ENCODE data around the gene PI3. TPM values are rescaled to one million over a fixed set of nuclear protein-coding genes. Genes with fewer than 3 reads are reported as not detected.

PI3 gene
- total and polyA plus RNA-seq, 8 donors, result 0.25 to 165 (median 1.4) TPM; not detected in 5

GRCh38 chr20:45193331-45193730, 18.6 kb downstream of the PI3 start:
- Histone ChIP-seq H3K4me1 (no peaks in the 10 kb centered on the region), H3K27me3 (no peaks in the 10 kb centered on the region), H3K36me3 (no peaks in the 10 kb centered on the region), H3K4me3 (no peak overlapping the region), H3K27ac (no peak overlapping the region), H3K9me3 (no peaks in the 10 kb centered on the region)
- no peak for TF ChIP-seq CTCF (IDR thresholded peaks at IDR 0.05)
- intact Hi-C loops (cut with DNase I), result no loop called here
- DNase-seq (no peak), ATAC-seq (no peak)

DNA sequence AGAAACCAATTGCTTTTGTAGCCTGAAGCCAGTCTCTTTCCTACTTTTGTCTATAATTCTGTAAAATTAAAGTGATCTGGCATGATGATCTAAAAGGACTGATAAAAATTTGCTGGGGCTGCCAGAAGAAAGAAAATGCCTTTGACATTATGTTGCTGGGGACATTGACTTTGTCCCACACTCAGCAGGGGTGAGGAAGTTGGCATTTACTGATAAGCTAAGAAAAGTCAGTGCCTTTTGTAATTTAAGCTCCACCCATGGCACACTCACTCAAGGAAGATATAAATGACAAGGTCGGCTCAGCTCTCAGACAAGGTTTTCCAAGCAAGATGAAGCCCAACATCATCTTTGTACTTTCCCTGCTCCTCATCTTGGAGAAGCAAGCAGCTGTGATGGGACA, 32.0 kb downstream of the PI3 start, which contains the start of gene SEMG1:
SEMG1 (plus strand) TSS at position 309 of the 400 bp plus-strand sequence; CDS start at position 330, 21 bp downstream.
- H3K36me3 ChIP-seq, result no peaks in the 10 kb centered on the region
- peaks cover 0 to 2% of the 10 kb centered on the region in 2 donors for H3K9me3 ChIP-seq
- H3K4me3 ChIP-seq, result no peak within 1 kb of the TSS
- TF ChIP-seq CTCF (IDR thresholded peaks at IDR 0.05), result no peak
- no peak for ATAC-seq
- DNase-seq, result no peak
- intact Hi-C loops (cut with DNase I), result no loop called here
- no peaks in the 10 kb centered on the region for H3K4me1 ChIP-seq
- H3K27me3 ChIP-seq, result peaks cover 0 to 14% of the 10 kb centered on the region in 2 donors
- H3K27ac ChIP-seq, result no peak within 1 kb of the TSS

GRCh38 chr20:45209924-45210323, 35.2 kb downstream of the PI3 start:
- intact Hi-C loops (cut with DNase I), result no loop called here
- ATAC-seq, result no peak
- Histone ChIP-seq H3K36me3 (no peaks in the 10 kb centered on the region), H3K4me3 (no peak overlapping the region), H3K4me1 (no peaks in the 10 kb centered on the region), H3K27me3 (peaks cover 0 to 20% of the 10 kb centered on the region in 2 donors), H3K9me3 (no peaks in the 10 kb centered on the region), H3K27ac (no peak overlapping the region)
- no peak for DNase-seq
- TF ChIP-seq CTCF (IDR thresholded peaks at IDR 0.05), result no peak

DNA sequence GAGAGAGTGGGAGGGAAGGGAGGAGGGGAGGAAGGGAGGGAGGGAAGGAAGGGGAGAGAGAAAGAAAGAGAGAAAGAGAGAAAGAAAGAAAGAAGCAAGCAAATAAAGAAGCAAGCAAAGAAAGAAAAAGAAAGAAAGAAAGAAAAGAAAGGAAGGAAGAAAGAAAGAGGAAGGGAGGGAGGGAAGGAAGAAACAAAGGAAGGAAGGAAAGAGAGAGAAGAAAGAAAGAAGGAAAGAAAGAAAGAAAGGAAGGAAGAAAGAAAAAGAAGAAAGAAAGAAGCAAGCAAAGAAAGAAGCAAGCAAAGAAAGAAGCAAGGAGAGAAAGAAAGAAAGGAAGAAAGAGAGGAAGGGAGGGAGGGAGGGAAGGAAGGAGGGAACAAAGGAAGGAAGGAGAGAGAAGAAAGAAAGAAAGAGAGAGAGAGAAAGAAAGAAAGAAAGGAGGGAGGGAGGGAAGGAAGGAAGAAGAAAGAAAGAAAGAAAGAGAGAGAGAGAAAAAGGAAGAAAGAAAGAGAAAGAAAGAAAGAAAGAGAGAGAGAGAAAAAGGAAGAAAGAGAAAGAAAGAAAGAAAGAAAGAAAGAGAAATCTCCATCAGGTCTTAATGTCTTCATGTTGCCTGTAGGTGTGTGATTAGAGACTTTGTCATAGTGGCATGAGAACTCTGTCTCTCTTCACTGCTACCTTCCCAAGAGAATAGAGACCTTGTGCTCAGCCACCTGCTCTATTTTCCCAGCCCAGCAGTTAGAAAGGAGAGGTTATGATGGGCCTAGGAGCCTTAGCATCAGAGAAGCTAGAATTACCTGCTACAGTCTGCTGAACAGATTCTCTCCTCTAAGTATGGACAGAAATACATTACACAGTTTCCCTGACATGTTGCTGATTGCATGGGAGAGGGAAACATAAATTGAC, 37.1 kb downstream of the PI3 start:
- Histone ChIP-seq H3K9me3 (no peaks in the 10 kb centered on the region), H3K36me3 (no peaks in the 10 kb centered on the region), H3K27me3 (peaks cover 0 to 12% of the 10 kb centered on the region in 2 donors), H3K27ac (no peak overlapping the region), H3K4me1 (no peaks in the 10 kb centered on the region), H3K4me3 (no peak overlapping the region)
- DNase-seq, result no peak
- TF ChIP-seq CTCF (IDR thresholded peaks at IDR 0.05), result no peak
- intact Hi-C loops (cut with DNase I), result no loop called here
- no peak for ATAC-seq

- Histone ChIP-seq H3K4me3 (no peak overlapping the region), H3K27me3 (peaks cover 0 to 8% of the 10 kb centered on the region in 2 donors), H3K36me3 (no peaks in the 10 kb centered on the region), H3K9me3 (no peaks in the 10 kb centered on the region), H3K27ac (no peak overlapping the region), H3K4me1 (no peaks in the 10 kb centered on the region)
- TF ChIP-seq CTCF (IDR thresholded peaks at IDR 0.05), result no peak
- ATAC-seq, result no peak
- DNase-seq, result no peak
- intact Hi-C loops (cut with DNase I), result no loop called here
These were observed 38.1 kb downstream of the PI3 start for GRCh38 chr20:45212836-45213235.

Measured in left lung (tissue), 10 donors.